SU-DHL-6 (cell line): ENCODE results near the gene CAMSAP1.

Experiments
- EZH2phosphoT487 ChIP-seq: fragments of 200-600 bp; sonication (generic), shearing (Covaris generic); conservative IDR thresholded peaks from 2 replicates; pipeline ENCODE4 v1.6.1; 2018; ENCODE audit warnings: mild to moderate bottlenecking, antibody characterized with exemption, low read length, moderate library complexity, mixed read lengths
- TF ChIP-seq, protein P1 (sequence below): fragments of 200-600 bp; sonication (generic); IDR thresholded peaks from one replicate; pipeline ENCODE4 v1.5.1; 2017; ENCODE audit warnings: antibody characterized with exemption, mild to moderate bottlenecking, low read length, moderate library complexity; ENCODE audit not compliant: insufficient read depth, poor library complexity, severe bottlenecking

DNA sequence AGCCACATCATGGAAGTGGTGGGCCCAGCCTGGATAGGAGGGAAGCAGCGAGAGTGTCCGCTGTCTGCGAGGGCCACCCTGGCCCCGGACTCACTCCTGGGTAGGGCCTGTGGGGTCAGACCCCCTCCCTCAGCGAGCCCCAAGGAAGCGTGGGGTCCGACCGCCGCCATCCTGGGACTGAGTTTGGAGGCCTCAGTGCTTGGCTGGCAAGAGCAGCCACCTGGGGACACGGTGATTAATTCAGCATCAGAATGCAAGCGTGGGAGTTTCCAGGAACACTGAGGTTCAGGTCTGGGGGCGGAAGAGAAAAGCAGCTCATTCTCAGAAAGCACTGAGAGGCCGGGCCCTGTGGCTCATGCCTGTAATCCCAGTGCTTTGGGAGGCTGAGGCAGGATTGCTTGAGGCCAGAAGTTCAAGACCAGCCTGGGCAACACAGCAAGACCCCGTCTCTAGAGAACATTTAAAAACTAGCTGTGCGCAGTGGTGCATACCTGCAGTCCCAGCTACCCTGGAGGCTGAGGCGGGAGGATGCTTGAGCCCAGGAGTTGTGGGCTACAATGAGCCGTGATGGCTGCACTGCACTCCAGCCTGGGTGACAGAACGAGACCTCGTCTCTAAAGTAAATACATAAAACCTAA, 18.3 kb upstream of the CAMSAP1 start:
- TF ChIP-seq, protein P1, sequence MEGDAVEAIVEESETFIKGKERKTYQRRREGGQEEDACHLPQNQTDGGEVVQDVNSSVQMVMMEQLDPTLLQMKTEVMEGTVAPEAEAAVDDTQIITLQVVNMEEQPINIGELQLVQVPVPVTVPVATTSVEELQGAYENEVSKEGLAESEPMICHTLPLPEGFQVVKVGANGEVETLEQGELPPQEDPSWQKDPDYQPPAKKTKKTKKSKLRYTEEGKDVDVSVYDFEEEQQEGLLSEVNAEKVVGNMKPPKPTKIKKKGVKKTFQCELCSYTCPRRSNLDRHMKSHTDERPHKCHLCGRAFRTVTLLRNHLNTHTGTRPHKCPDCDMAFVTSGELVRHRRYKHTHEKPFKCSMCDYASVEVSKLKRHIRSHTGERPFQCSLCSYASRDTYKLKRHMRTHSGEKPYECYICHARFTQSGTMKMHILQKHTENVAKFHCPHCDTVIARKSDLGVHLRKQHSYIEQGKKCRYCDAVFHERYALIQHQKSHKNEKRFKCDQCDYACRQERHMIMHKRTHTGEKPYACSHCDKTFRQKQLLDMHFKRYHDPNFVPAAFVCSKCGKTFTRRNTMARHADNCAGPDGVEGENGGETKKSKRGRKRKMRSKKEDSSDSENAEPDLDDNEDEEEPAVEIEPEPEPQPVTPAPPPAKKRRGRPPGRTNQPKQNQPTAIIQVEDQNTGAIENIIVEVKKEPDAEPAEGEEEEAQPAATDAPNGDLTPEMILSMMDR, result no peak
- no peak for TF ChIP-seq EZH2phosphoT487
